Measurements from ENCODE around the gene SACM1L.

SACM1L gene

GRCh38 chr3:45644791-45645201 is 44.4 kb upstream of the SACM1L start:
- DNase-seq (ENCODE audit: extremely low read depth, low read depth), result no peak
- no peak for TF ChIP-seq CTCF (IDR thresholded peaks at IDR 0.05; ENCODE audit: low read depth, low read length)

- no peak for DNase-seq (ENCODE audit: extremely low read depth, low read depth)
- TF ChIP-seq CTCF (IDR thresholded peaks at IDR 0.05; ENCODE audit: low read depth, low read length), result no peak
These were observed 43.1 kb upstream of the SACM1L start for GRCh38 chr3:45646051-45646585.

DNA sequence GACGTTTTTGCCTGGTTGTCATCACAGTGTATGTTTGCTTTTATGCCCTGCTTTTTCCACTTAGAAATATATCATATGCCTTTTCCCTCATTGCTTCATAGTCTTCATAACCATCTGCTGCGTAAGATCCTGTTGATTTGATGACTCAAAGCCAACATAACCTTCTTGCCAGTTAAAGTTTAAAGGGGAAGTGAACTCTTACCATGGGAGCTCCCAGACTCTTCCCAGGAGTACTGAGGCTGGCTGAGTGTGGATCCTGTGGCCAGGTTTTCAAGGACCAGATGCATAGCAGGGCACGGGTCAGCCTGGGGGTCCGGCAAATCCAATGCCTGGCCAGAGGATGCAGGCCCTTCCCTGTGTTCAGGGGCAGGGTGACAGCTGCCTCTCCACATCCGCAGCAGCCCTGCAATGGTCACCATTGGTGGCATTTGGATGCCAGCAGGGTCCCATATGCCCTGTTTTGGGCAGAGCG is 42.0 kb upstream of the SACM1L start:
- no peak for TF ChIP-seq CTCF (IDR thresholded peaks at IDR 0.05; ENCODE audit: low read depth, low read length)
- DNase-seq (ENCODE audit: extremely low read depth, low read depth), result no peak

- TF ChIP-seq CTCF (IDR thresholded peaks at IDR 0.05; ENCODE audit: low read depth, low read length), result no peak
- DNase-seq (ENCODE audit: extremely low read depth, low read depth), result no peak
These were observed 36.0 kb upstream of the SACM1L start for GRCh38 chr3:45653205-45653604.

- TF ChIP-seq CTCF (IDR thresholded peaks at IDR 0.05; ENCODE audit: low read depth, low read length), result no peak
- no peak for DNase-seq (ENCODE audit: extremely low read depth, low read depth)
These were observed 34.7 kb upstream of the SACM1L start for GRCh38 chr3:45654397-45654944.

- TF ChIP-seq CTCF (IDR thresholded peaks at IDR 0.05; ENCODE audit: low read depth, low read length), result no peak
These were observed 33.3 kb upstream of the SACM1L start for GRCh38 chr3:45655906-45656305.

GRCh38 chr3:45656575-45657363 is 32.4 kb upstream of the SACM1L start:
- peak; percentile 88 for DNase-seq (ENCODE audit: extremely low read depth, low read depth)
- peak; percentile 89 for TF ChIP-seq CTCF (IDR thresholded peaks at IDR 0.05; ENCODE audit: low read depth, low read length)

More at GRCh38 chr3:45655906-45656305, 33.3 kb upstream of the SACM1L start:
- no peak for DNase-seq (ENCODE audit: extremely low read depth, low read depth)
